Right cardiac atrium (tissue), 5 donors: Measurements from ENCODE around the gene CENPT. TPM values are rescaled to one million over a fixed set of nuclear protein-coding genes. Genes with fewer than 3 reads are reported as not detected.
"Not testable (repeated sequence)": the region's sequence is repeated elsewhere in the genome, so short reads cannot be mapped to it uniquely, and the experiment has no call there.

ENCODE experiments used
- ATAC-seq, 2 donors: fragments of 200-7000 bp; cut with Tn5 transposase; one replicate each; pipeline versions ENCODE4 v1.8.0 to v1.9.1; 2020; ENCODE audit warnings: moderate library complexity in 2 of 2, mild to moderate bottlenecking in 1 of 2
- DNase-seq, 3 donors: peaks; one replicate each; pipeline ENCODE4 v3.0.0-alpha.2; 2020
- H3K27ac ChIP-seq: one replicate; pipeline ENCODE4 v1.5.1; 2013; ENCODE audit warnings: mild to moderate bottlenecking, low read length, control low read depth, moderate library complexity
- H3K27me3 ChIP-seq: one replicate; pipeline ENCODE4 v1.6.1; 2013; ENCODE audit not compliant: control insufficient read depth, insufficient read depth
- H3K4me1 ChIP-seq: one replicate; pipeline ENCODE4 v1.6.1; 2013; ENCODE audit warnings: low read length; ENCODE audit not compliant: control insufficient read depth, insufficient read depth
- H3K4me3 ChIP-seq: one replicate; pipeline ENCODE4 v1.5.1; 2013; ENCODE audit warnings: low read length, control low read depth
- H3K9me3 ChIP-seq: one replicate; pipeline ENCODE4 v1.6.1; 2013; ENCODE audit warnings: low read length; ENCODE audit not compliant: control insufficient read depth
- WGBS: extraction: QIAGEN DNeasy Blood & Tissue Kit; methylation state at CpG from one replicate; pipeline ENCODE4 v1.1.7; 2013; 5-methylcytosine and 5-hydroxymethylcytosine counted together
- intact Hi-C, 4 donors: fragments of 100-400 bp; cut with DNase I; formaldehyde crosslinking; loops; one replicate each; pipeline versions ENCODE4 v1.11.0 to v1.14.0; 2022 to 2023
- polyA plus RNA-seq: library from polyadenylated mRNA; stranded (reverse); fragments of 200-250 nt; gene quantifications from one replicate; pipeline ENCODE4 v1.2.3, GENCODE V29; 2013
- total RNA-seq, 4 donors: library from RNA; stranded (reverse); fragmentation: NEBNext Ultra II Directional; extraction: Animal tissue kit (Norgen Biotek cat#: 25700); gene quantifications; one replicate each; pipeline ENCODE4 v1.2.1, GENCODE V29; 2021
- donor health status: healthy with polysubstance abuse.
- donor health status: DM: no; HTN: yes; CAD: no.
- donor health status: DM: no; HTN: no; CAD: no.
- donor health status: DM: no; HTN: yes; CAD: no; lungs with severe emphysema.
- donor health status: DM: yes; HTN: yes; CAD: no.

CENPT gene
- total and polyA plus RNA-seq, 5 donors = 24.3 to 29.0 (median 26.7) TPM

- intact Hi-C loops = no loop called here
- Histone ChIP-seq H3K4me1 (peaks cover 12% of the 10 kb centered on the region), H3K4me3 (peak overlapping the region; percentile 89), H3K27ac (peak overlapping the region; percentile 95), H3K9me3 (no peaks in the 10 kb centered on the region), H3K27me3 (no peaks in the 10 kb centered on the region)
- DNase-seq (no peak), ATAC-seq (no peak)
- 17% methylated on average over 2 of the region's 2 CpGs for WGBS
These were observed 1.5 kb downstream of the CENPT start for GRCh38 chr16:67846063-67846319.

GRCh38 chr16:67845291-67846062, 2.0 kb downstream of the CENPT start:
- Histone ChIP-seq H3K9me3 (no peaks in the 10 kb centered on the region), H3K4me3 (peak overlapping the region; percentile 89), H3K27ac (peak overlapping the region; percentile 65), H3K4me1 (peaks cover 12% of the 10 kb centered on the region), H3K27me3 (no peaks in the 10 kb centered on the region)
- intact Hi-C loops = no loop called here
- DNase-seq (no peak), ATAC-seq (no peak)
- WGBS = 64% methylated on average over 5 of the region's 5 CpGs

GRCh38 chr16:67844497-67844896, 3.0 kb downstream of the CENPT start:
- Histone ChIP-seq H3K4me3 (no peak overlapping the region), H3K27ac (no peak overlapping the region), H3K9me3 (no peaks in the 10 kb centered on the region), H3K4me1 (peaks cover 12% of the 10 kb centered on the region), H3K27me3 (no peaks in the 10 kb centered on the region)
- intact Hi-C loops = no loop called here
- DNase-seq (no peak), ATAC-seq (no peak)
- WGBS = 71% methylated on average over 4 of the region's 4 CpGs

- 8% methylated on average over 11 of the region's 11 CpGs for WGBS
These were observed 4.1 kb downstream of the CENPT start for GRCh38 chr16:67843343-67843765.

GRCh38 chr16:67842509-67843342, 4.8 kb downstream of the CENPT start:
- DNase-seq = peak; percentile 65 to 86 (median 85)
- H3K4me1 ChIP-seq = peaks cover 7% of the 10 kb centered on the region
- intact Hi-C loops = no loop called here

More at GRCh38 chr16:67843343-67843765, 4.1 kb downstream of the CENPT start:
- DNase-seq (peak in 1 of 3 donors; percentile 62), ATAC-seq (no peak)
- intact Hi-C loops = no loop called here
- no peaks in the 10 kb centered on the region for H3K27me3 ChIP-seq
- peaks cover 12% of the 10 kb centered on the region for H3K4me1 ChIP-seq
- H3K9me3 ChIP-seq = no peaks in the 10 kb centered on the region
- peak overlapping the region; percentile 97 for H3K27ac ChIP-seq
- peak overlapping the region; percentile 60 for H3K4me3 ChIP-seq

GRCh38 chr16:67841816-67842508, 5.5 kb downstream of the CENPT start, which contains the start of gene THAP11:
TSS of gene THAP11 (plus strand) at chr16:67842320. CDS start at chr16:67842555, 235 bp downstream.
- ATAC-seq (peak; percentile 80 to 82), DNase-seq (peak; percentile 94 to 97 (median 97))
- under 1% methylated on average over 83 of the region's 83 CpGs for WGBS
- intact Hi-C loops = no loop called here
- Histone ChIP-seq H3K4me3 (peak within 1 kb of the TSS; percentile 60), H3K27ac (peak within 1 kb of the TSS; percentile 97), H3K9me3 (no peaks in the 10 kb centered on the region), H3K4me1 (peaks cover 7% of the 10 kb centered on the region), H3K27me3 (no peaks in the 10 kb centered on the region)

More at GRCh38 chr16:67842509-67843342, 4.8 kb downstream of the CENPT start:
- Histone ChIP-seq H3K27me3 (no peaks in the 10 kb centered on the region), H3K9me3 (no peaks in the 10 kb centered on the region), H3K4me3 (peak overlapping the region; percentile 60), H3K27ac (peak overlapping the region; percentile 97)
- under 1% methylated on average over 67 of the region's 67 CpGs for WGBS
- peak; percentile 1 to 20 for ATAC-seq

GRCh38 chr16:67841198-67841815, 6.2 kb downstream of the CENPT start:
- no peaks in the 10 kb centered on the region for H3K27me3 ChIP-seq
- H3K27ac ChIP-seq = peak overlapping the region; percentile 71
- peaks cover 7% of the 10 kb centered on the region for H3K4me1 ChIP-seq
- no peaks in the 10 kb centered on the region for H3K9me3 ChIP-seq
- WGBS = 41% methylated on average over 17 of the region's 17 CpGs
- ATAC-seq (peak in 1 of 2 donors; percentile 3), DNase-seq (no peak)
- intact Hi-C loops = no loop called here
- H3K4me3 ChIP-seq = no peak overlapping the region

GRCh38 chr16:67837811-67838210, 9.7 kb downstream of the CENPT start:
- Histone ChIP-seq H3K9me3 (no peaks in the 10 kb centered on the region), H3K27ac (no peak overlapping the region), H3K4me3 (no peak overlapping the region), H3K4me1 (peaks cover 3% of the 10 kb centered on the region), H3K27me3 (no peaks in the 10 kb centered on the region)
- WGBS = 85% methylated on average over 2 of the region's 2 CpGs
- intact Hi-C loops = no loop called here
- DNase-seq (no peak), ATAC-seq (no peak)

GRCh38 chr16:67837190-67837589, 10.3 kb downstream of the CENPT start:
- not testable (repeated sequence) for DNase-seq

GRCh38 chr16:67834242-67834614, 13.3 kb downstream of the CENPT start:
- Histone ChIP-seq H3K27me3 (no peaks in the 10 kb centered on the region), H3K4me3 (peak overlapping the region; percentile 92), H3K4me1 (peaks cover 3% of the 10 kb centered on the region), H3K9me3 (no peaks in the 10 kb centered on the region), H3K27ac (peak overlapping the region; percentile 9)
- WGBS = 71% methylated on average over 10 of the region's 10 CpGs
- intact Hi-C loops = loop anchor here in 2 of 4 donors (5.0 kb wide), 2 partner anchors 83 to 93 kb away; no protein-coding TSS in a partner anchor
- no peak for ATAC-seq
- no peak for DNase-seq

More at GRCh38 chr16:67837190-67837589, 10.3 kb downstream of the CENPT start:
- H3K4me1 ChIP-seq, H3K27me3 ChIP-seq, ATAC-seq, H3K9me3 ChIP-seq, intact Hi-C loops, H3K4me3 ChIP-seq, H3K27ac ChIP-seq: not testable (repeated sequence)
- WGBS = 92% methylated on average over 10 of the region's 10 CpGs
